Measurements from ENCODE around the gene KCP.

The KCP gene

GRCh38 chr7:128869944-128870285 is 40.6 kb downstream of the KCP start:
- Histone ChIP-seq H3K36me3 (ENCODE audit: insufficient read depth, low read length) (no peaks in the 10 kb centered on the region; the same call in 1 of the 2 replicates), H3K27ac (no peak overlapping the region), H3K9me3 (ENCODE audit: low read depth, low read length) (no peaks in the 10 kb centered on the region), H3K4me3 (peak overlapping the region; percentile 72), H3K9ac (ENCODE audit: insufficient read length) (no peak overlapping the region)
- DNase-seq (ENCODE audit: low read depth, low spot score) = no peak
- TF ChIP-seq FOXP2 (optimal IDR thresholded peaks at IDR 0.05; ENCODE audit: control extremely low read depth, extremely low read length, insufficient read depth) (no peak), POLR2AphosphoS5 (IDR thresholded peaks at IDR 0.05; ENCODE audit: borderline replicate concordance, low read depth, low read length) (no peak), EZH2 (IDR thresholded peaks at IDR 0.05) (no peak)

GRCh38 chr7:128869138-128869943 is 41.2 kb downstream of the KCP start:
- no peak for TF ChIP-seq POLR2AphosphoS5 (IDR thresholded peaks at IDR 0.05; ENCODE audit: borderline replicate concordance, low read depth, low read length)
- TF ChIP-seq FOXP2 (optimal IDR thresholded peaks at IDR 0.05; ENCODE audit: control extremely low read depth, extremely low read length, insufficient read depth) = no peak
- H3K4me3 ChIP-seq = peak overlapping the region; percentile 72
- no peaks in the 10 kb centered on the region for H3K9me3 ChIP-seq (ENCODE audit: low read depth, low read length)
- peak overlapping the region; percentile 37 for H3K9ac ChIP-seq (ENCODE audit: insufficient read length)
- no peak overlapping the region for H3K27ac ChIP-seq
- no peaks in the 10 kb centered on the region; the same call in 1 of the 2 replicates for H3K36me3 ChIP-seq (ENCODE audit: insufficient read depth, low read length)
- no peak for DNase-seq (ENCODE audit: low read depth, low spot score)

- no peak overlapping the region for H3K9ac ChIP-seq (ENCODE audit: insufficient read length)
- no peaks in the 10 kb centered on the region for H3K9me3 ChIP-seq (ENCODE audit: low read depth, low read length)
- H3K27ac ChIP-seq = no peak overlapping the region
- TF ChIP-seq FOXP2 (optimal IDR thresholded peaks at IDR 0.05; ENCODE audit: control extremely low read depth, extremely low read length, insufficient read depth) = no peak
- TF ChIP-seq POLR2AphosphoS5 (IDR thresholded peaks at IDR 0.05; ENCODE audit: borderline replicate concordance, low read depth, low read length) = no peak
- no peak for TF ChIP-seq EZH2 (IDR thresholded peaks at IDR 0.05)
- no peak for DNase-seq (ENCODE audit: low read depth, low spot score)
- no peaks in the 10 kb centered on the region; the same call in 1 of the 2 replicates for H3K36me3 ChIP-seq (ENCODE audit: insufficient read depth, low read length)
- H3K4me3 ChIP-seq = peak overlapping the region; percentile 72
Measured at GRCh38 chr7:128868624-128869137, 41.8 kb downstream of the KCP start.

- no peak for TF ChIP-seq EZH2 (IDR thresholded peaks at IDR 0.05)
- TF ChIP-seq FOXP2 (optimal IDR thresholded peaks at IDR 0.05; ENCODE audit: control extremely low read depth, extremely low read length, insufficient read depth) = no peak
- TF ChIP-seq POLR2AphosphoS5 (IDR thresholded peaks at IDR 0.05; ENCODE audit: borderline replicate concordance, low read depth, low read length) = no peak
- no peak for DNase-seq (ENCODE audit: low read depth, low spot score)
Measured at GRCh38 chr7:128867842-128868623, 42.5 kb downstream of the KCP start.

GRCh38 chr7:128867241-128867640 is 43.3 kb downstream of the KCP start:
- Histone ChIP-seq H3K4me3 (no peak overlapping the region), H3K9me3 (ENCODE audit: low read depth, low read length) (no peaks in the 10 kb centered on the region), H3K27ac (no peak overlapping the region), H3K36me3 (ENCODE audit: insufficient read depth, low read length) (no peaks in the 10 kb centered on the region; the same call in 1 of the 2 replicates), H3K9ac (ENCODE audit: insufficient read length) (no peak overlapping the region)
- no peak for TF ChIP-seq POLR2AphosphoS5 (IDR thresholded peaks at IDR 0.05; ENCODE audit: borderline replicate concordance, low read depth, low read length)
- TF ChIP-seq FOXP2 (optimal IDR thresholded peaks at IDR 0.05; ENCODE audit: control extremely low read depth, extremely low read length, insufficient read depth) = no peak
- no peak for TF ChIP-seq EZH2 (IDR thresholded peaks at IDR 0.05)
- no peak for DNase-seq (ENCODE audit: low read depth, low spot score)

More at GRCh38 chr7:128867842-128868623, 42.5 kb downstream of the KCP start:
- Histone ChIP-seq H3K9me3 (ENCODE audit: low read depth, low read length) (no peaks in the 10 kb centered on the region), H3K4me3 (no peak overlapping the region), H3K36me3 (ENCODE audit: insufficient read depth, low read length) (no peaks in the 10 kb centered on the region; the same call in 1 of the 2 replicates), H3K9ac (ENCODE audit: insufficient read length) (no peak overlapping the region), H3K27ac (no peak overlapping the region)

- Histone ChIP-seq H3K36me3 (ENCODE audit: insufficient read depth, low read length) (no peaks in the 10 kb centered on the region; the same call in 1 of the 2 replicates), H3K27ac (no peak overlapping the region), H3K4me3 (no peak overlapping the region), H3K9ac (ENCODE audit: insufficient read length) (no peak overlapping the region), H3K9me3 (ENCODE audit: low read depth, low read length) (no peaks in the 10 kb centered on the region)
- no peak for DNase-seq (ENCODE audit: low read depth, low spot score)
- TF ChIP-seq FOXP2 (optimal IDR thresholded peaks at IDR 0.05; ENCODE audit: control extremely low read depth, extremely low read length, insufficient read depth) (no peak), POLR2AphosphoS5 (IDR thresholded peaks at IDR 0.05; ENCODE audit: borderline replicate concordance, low read depth, low read length) (no peak), EZH2 (IDR thresholded peaks at IDR 0.05) (no peak)
Measured at GRCh38 chr7:128865996-128866877, 44.3 kb downstream of the KCP start.

GRCh38 chr7:128865303-128865702 is 45.2 kb downstream of the KCP start:
- H3K36me3 ChIP-seq (ENCODE audit: insufficient read depth, low read length) = no peaks in the 10 kb centered on the region; the same call in 1 of the 2 replicates
- no peak overlapping the region for H3K4me3 ChIP-seq
- no peak overlapping the region for H3K9ac ChIP-seq (ENCODE audit: insufficient read length)
- TF ChIP-seq POLR2AphosphoS5 (IDR thresholded peaks at IDR 0.05; ENCODE audit: borderline replicate concordance, low read depth, low read length) = no peak
- TF ChIP-seq FOXP2 (optimal IDR thresholded peaks at IDR 0.05; ENCODE audit: control extremely low read depth, extremely low read length, insufficient read depth) = no peak
- TF ChIP-seq EZH2 (IDR thresholded peaks at IDR 0.05) = no peak
- DNase-seq (ENCODE audit: low read depth, low spot score) = no peak
- no peaks in the 10 kb centered on the region for H3K9me3 ChIP-seq (ENCODE audit: low read depth, low read length)
- H3K27ac ChIP-seq = no peak overlapping the region
